HG02571 (cell line): ENCODE results near the gene MCTP1.
A peak's percentile ranks its signal among the peaks of the same experiment; 100 is the strongest.
"Not testable (repeated sequence)": the region's sequence is repeated elsewhere in the genome, so short reads cannot be mapped to it uniquely, and the experiment has no call there.

Experiments used
- ATAC-seq: cut with Tn5 transposase; IDR thresholded peaks from one replicate; pipeline ENCODE4 v1.9.1; 2021; ENCODE audit warnings: mild to moderate bottlenecking, moderate library complexity; ENCODE audit not compliant: unreplicated experiment

The MCTP1 gene

DNA sequence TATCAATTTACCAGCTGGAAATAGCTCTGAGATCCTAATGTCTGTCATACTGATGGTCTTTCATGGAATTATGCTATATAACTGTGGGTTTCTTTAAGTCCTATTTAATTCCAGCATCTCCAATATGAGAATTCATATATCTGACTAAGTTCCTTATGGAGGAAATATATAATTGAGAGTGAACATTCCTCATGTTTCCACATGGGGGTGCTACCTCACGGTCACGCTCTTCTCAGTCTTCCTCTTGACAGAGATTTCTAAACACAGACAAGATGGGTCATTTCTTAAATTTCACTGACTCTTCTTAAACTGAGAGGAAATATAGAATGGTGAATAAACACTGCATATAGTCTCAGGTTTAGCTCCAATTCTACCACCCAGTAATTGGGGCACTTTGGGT, 454.4 kb downstream of the MCTP1 start:
- ATAC-seq: no peak

DNA sequence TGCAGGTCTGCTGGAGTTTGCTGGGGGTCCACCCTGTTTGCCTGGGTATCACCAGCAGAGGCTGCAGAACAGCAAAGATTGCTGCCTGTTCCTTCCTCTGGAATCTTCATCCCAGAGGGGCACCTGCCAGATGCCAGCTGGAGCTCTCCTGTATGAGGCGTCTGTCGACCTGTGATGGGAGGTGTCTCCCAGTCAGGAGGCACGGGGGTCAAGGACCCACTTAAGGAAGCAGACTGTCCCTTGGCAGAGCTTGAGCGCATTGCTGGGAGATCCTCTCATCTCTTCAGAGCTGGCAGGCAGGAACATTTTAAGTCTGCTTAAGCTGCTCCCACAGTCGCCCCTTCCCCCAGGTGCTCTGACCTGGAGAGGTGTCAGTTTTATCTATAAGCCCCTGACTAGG, 456.7 kb downstream of the MCTP1 start:
- not testable (repeated sequence) for ATAC-seq

DNA sequence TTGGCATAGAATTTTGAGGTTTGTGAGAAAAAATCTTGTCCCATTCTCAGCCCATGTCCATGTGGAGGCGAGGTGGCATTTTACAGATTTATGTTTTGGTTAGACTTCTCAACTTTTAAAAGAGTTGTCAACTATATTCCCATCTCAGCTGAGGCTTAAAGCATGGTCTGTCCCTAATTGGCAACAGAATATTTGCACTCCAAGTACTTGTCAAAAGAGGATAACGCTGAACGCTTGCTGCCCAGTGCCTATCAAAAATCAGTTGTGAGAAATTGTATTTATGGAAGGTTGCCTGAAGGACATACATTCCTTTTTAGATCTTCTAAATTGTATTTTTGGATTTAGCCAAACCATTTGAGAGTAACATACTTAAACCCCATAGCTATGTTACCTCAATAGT, 464.4 kb downstream of the MCTP1 start:
- ATAC-seq: no peak

DNA sequence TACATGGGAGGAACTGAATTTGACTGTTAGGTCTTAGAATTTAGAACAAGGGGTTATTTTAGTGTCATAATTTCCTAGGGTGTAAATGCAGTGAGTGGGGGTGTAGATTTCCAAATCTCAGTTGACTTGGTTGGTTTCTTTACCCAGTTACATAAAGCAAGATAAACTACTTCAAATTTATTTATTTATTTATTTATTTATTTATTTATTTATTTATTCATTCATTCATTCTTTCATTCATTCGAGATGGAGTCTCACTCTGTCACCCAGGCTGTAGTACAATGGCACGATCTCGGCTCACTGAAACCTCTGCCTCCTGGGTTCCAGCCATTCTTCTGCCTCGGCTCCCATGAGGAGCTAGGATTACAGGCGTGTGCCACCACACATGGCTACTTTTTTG, 466.0 kb downstream of the MCTP1 start:
- no peak for ATAC-seq

DNA sequence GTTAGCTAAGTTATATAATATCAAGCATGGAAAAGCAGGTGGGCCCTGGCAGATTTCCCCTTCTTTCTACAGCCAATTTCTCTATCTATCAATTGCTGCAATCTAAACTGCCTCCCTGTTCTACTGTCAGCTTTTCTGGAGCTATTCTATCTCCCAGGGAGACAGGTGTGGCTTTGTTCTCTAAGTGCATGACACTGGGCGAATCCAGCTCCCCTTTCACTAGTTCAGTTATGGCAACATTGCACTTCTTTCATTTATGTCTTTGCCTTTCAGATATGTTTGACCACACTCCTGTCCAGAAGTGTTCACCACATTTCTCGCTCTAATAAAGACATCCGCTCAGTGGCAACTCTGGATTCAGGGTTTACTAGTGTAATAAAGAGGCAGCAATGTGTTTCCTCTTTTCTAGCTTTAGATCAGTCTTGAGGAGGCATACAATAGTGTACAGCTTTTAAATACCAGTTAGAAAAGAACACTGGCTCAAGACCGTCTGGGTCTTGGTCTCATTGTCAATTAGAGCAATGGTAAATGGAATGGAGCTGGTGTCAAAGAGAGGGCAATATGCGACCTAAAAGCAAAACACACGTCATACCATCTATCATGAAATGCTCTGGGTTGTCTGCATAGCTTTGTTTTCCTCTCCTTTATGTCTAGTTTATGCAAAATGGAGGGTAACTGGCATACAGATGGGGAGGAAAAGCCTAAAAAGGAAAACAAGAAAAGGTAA, 469.4 kb downstream of the MCTP1 start:
- ATAC-seq: no peak

DNA sequence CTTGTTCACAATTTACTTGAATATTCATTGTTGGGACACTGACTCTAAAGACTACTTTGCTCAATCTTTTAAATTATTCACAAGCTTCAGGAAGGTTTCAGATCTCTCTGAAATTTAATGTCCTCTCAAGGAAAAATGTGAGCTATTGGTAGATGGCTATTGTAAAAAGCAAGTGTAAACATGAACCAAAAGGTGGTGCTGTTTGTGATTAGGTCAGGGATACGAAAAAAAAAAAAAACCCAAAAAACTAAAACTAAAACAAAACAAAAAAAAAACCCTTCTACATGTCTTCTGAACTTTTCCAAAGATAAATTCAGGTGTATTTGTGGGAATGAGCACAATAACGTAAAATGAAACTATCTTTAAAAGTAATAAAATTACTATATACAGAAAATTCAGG, 472.7 kb downstream of the MCTP1 start:
- ATAC-seq: no peak

DNA sequence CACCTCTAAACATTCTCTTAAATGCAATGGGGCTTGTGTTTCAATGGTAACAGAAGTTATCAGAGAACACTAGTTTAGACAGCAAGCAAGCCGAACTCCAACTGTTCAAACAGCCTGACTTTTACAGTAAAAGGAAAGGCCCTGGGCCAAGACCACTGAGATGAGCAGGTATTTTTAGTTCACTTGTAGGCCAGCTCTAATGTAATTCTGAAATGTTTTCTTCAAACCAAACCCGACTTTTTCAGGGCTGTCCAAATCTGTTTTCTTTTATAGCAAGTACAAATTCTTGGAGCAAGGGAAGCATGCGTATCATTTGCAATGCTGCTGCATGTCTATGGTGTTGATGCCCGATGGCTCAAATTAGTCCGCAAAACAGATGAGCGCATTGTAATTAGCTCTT, 473.6 kb downstream of the MCTP1 start:
- no peak for ATAC-seq

DNA sequence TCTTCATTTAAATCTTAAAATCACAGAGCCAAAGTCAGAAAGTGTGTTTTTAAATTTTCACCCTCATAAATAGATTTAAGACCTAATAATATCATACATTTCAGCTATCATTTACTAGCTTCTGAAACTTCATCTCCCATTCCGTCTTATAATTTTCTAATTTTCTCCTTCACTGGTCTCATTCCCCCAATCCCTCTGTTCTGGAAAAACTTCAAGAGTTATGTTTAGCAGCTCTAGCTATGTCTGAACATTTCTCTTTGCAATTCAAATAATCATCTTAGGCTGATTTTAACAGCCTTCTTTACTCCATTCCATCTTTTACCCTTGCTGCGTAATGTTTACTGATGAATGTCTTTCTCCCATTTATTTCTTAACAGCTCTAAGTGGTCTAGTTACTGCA, 474.0 kb downstream of the MCTP1 start:
- no peak for ATAC-seq

DNA sequence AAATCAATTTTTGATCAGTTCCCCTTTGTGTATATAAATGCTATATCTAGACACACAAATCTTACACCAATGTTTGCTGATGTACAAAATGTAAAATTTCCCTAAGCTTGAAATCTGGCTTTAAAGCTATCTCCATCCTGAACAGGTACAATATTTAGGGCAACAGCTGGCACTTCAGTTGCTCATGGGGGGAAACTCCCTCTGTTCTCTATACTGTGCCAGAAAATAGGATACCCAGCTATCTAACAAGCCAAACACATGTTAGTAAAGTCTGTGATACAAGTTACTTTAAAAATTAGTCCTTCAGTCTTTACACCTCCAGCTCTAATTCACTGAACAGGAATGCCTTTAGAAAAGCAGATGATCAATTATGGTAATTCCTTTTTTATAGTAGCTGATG, 474.6 kb downstream of the MCTP1 start:
- no peak for ATAC-seq

DNA sequence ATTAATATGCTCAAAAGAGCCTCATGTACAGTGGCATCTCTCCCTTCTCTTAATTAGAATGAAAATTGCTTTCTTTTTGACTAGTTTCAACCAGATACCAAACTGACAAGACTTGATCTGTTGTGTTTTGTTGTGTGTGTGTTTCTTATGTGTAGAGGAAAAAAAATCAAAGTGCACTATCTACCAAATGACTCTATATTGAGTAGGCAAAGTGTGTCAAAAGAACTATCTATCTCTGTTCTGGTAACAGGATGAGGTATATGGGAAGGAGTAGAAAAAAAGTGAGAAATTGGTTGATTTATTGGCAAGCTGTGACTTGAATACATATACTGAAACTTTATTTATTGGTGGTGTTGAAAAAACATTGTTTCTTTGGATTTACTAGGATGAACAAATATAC, 476.4 kb downstream of the MCTP1 start:
- no peak for ATAC-seq

DNA sequence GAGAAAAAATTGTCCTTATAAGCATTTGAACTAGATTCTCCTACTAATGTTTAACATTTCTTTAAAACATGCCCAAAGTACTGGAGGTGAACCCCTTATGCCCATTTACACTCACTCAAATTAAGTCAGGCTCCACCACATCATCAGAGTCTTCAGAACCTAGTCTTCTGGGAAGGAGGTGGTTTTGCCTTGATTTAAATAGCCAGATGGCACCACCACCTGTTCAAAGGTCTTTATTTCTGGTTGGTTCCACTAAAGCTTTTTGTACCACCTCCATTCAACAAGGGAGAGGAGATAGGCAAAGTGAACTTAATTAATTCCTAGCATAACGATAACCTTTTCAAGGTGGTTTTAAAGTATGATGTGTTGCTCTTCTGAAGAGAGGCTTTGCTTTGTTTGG, 476.9 kb downstream of the MCTP1 start:
- no peak for ATAC-seq

DNA sequence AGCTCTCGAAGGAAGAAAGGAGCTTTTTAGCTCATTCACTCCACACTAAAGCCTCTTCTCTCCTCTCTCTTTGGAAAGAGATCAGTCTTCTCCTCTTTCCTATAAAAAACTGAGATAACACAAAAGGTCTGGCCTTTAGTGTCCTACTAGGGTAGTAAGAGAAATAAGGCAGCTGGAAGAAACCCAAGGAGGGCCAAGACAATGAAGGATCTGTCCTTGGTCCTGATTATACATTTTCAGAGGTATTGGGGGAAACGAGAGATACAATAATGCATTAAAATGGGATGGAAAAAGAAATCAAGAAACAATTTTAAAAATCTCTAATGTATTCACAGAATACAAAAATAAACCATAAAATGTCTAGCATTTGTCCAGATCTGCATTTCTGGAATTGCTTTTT, 482.4 kb downstream of the MCTP1 start:
- ATAC-seq: no peak

DNA sequence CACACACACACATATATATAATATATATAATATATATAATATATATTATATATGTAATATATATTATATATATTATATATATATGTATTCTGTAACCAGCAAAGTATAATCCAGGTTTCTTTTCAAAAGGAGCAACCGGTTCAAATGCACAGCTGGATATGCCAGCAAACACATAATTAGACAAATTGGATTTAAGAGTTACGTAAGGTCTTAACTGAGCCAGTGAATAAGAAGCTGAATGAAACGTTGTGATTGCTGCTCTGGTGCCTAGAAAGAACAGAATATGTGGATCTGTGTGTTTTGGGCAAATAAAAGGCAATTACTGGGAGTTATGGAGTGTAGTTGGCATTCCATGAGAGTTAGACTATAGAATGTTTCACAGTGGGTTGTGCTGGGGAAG, 488.3 kb downstream of the MCTP1 start:
- ATAC-seq: no peak

DNA sequence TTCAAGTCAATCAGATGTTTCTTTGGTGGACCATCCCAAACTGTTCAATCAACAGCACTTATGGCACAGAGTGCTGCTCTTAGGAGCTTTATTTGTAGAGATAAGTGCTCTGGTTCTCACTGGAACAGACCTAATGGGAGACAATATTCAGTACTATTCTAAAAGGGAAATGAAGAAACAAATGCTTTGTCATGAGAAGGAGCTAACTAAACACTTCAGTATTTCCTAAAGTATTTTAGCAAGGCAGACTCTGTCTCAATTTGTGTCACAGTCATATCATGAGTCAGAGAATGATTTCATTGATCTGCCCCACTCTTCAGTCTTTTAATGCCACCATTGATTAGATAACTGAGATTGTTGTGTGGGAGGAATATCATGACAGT, 491.1 kb downstream of the MCTP1 start:
- ATAC-seq: peak; percentile 28

DNA sequence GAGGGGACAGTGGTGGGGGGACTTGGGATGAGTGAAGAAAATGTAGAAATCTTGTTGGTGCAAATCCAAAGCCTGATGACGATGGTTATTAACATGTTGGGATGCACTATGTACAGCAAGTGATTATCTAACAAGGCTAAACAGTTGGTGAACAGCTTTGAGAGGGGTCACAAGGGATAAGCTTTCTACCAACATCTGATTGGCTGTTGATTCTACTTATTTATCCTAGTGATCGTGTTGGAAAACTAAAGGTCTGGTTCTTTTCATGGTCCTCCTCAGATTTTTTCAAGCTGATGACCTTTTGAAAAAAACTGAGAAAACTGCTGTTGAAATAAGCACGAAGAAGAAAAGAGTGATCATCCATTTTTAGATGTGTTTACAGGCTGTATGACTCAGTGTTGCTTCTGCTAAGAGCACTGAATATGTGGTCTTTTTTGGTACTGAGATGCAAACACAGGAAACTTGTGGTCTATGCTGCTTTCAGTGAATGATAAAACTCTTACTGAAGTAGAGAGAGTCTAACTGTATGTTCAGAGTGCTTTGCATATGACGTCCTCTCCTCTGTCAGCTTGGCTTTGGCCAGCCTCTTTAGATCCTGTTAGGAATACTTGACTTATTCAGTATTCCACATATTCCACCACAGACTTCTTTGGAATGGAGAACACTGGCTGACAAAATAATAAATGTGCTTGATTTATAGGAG, 491.6 kb downstream of the MCTP1 start:
- ATAC-seq: peak; percentile 100

DNA sequence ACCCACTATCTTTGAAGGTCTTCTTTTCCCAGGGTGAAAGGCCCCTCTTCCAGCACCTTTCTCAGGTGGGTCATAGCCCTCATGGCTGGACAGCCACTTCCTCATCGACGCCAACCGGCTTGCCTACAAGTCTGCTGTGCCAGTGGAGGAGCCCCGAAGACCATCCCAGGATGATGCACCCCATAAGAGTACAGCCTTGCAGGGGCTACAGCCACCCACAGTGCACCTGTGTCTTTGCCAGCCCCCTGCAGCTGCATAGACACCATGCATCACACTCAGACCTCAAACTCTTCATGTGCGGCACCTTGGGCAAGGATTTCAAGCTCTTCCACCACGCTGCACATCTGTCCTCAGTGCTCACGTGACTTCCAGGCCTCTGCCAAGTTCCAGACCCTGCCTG, 493.1 kb downstream of the MCTP1 start:
- no peak for ATAC-seq

DNA sequence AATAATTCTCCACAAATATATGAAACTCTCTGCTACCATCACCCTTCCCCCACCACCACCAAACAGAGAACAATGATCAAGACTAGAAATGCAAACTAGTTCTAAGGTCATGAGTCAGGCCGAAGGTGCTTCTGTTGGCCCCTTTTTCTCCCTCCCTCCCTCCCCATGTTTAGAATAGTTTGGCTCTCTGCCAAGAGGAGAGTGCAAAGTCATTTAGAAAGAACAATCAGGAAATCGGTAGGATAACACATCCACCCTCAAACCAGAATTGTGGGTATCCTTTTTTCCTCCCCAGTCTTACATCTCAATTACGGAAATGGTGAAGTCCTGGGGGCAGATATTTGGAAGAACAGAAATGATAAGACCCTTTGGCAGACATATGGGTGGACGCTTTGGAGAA, 496.4 kb downstream of the MCTP1 start:
- no peak for ATAC-seq

DNA sequence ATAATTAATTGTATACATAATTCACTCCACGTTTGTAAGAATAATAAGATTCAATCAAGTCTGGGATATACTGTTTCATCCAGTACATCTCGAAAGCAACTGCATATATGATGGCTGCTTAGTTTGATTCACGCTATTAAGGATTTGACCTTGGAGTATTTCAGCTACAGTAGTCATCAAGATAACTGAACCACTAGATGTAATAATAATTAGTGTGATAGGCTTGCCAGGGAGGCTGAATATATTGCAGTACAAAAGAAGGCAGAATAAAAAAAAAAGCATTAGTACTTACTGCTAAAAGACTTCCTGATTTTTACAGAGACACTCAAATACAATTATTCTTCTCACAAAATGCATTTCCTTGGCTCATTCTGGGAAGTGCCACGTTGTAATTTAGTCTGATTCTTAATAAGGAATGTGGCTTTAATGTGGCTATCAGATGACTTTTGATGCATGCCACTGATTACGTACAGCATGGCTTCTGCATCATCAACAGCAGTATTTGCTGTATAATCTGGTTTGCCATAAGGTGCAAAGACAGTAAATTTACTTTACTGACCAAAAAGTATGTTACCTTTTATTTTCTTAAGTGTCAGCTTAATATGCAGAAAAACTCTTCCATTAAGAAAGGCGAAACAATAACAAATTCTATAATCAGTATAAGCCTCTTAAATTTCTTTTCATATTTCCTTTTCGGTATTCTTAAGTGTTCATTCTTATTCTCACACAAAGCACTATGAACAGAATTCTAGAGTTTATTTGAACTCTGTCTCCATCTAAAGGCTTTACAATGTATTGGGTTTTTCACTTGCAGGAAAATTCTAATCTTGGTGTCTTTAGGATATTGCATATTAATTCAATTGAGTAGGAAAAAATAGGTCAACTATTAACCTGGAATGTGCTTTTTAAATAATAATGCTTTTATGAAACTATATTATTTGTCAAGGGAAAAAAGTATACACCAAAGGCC, 500.1 kb downstream of the MCTP1 start:
- no peak for ATAC-seq

DNA sequence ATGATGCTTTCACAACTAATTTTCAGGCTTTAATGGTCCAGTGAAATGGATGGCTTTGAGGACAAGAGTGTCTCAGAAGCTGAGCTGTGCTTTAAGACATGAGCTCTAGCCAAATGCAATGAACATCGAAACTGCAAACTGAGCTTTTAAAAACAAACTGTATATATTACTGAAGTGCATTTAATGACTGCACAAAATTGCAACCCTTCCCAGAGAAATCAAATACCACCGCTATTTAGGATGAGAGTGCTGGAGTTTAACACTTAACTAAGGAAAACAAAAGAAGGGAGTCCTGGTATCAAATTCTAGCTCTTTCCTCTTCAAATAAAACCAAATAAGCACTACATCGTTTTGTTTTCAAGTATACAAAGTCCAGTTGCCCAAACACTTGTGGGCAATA, 502.5 kb downstream of the MCTP1 start:
- ATAC-seq: no peak

DNA sequence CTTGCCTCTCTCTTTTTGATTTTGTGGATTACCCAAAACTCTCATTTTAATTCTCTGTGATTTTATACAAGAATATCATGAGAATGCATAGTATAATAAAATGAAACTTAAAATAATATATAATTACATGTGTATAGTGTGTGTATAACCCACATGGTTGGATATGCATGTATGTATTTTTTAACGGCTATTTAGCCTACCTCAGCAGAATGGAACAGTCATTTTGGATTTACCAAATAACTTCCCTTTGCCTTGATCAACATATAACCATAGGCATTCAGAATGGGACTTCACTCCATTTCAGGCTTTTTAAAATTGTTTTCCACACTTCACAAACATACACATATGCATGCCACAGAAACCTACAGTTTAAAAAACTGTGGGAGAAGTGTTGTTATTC, 505.2 kb downstream of the MCTP1 start:
- no peak for ATAC-seq

DNA sequence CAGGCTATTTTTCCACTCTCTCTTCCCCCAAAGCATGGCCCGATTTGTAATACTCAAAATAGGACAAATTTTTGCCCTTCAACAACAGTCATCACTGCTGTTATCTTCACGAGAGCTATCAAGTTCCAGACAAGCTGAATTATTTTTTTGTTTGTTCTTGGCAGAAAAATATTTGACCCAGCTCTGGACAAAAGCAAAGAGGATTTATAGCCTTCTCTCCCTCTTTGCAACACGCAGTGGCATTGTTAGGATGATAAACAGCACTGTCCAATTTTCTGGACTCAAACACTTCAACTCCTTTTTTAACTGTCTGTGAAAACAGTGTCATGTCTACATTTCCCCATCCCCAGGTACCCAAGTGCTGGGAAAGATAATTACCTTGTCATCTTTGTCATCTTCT, 506.2 kb downstream of the MCTP1 start:
- no peak for ATAC-seq

DNA sequence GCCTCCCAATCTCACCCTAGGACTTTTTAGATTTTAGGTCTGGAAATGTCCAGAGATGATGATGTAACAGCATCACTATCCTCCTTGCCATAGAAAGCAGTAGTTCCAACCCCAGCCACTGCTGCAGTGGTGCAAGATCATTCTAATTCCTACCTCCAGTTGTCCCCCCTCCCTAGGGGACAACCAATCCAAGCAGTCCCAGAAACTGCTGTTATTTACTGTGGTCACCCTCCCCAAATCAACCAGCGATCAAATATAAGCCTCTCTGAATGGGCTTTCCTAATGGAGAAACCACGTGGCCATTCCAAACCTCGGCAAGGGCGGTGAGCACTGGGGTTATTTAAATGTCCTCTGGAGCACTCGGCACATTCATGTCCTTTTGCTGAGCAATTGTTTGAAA, 506.6 kb downstream of the MCTP1 start:
- ATAC-seq: no peak
